PC-9 (cell line): Measurements from ENCODE around the gene CNTN5. TPM values are rescaled to one million over a fixed set of nuclear protein-coding genes. Genes with fewer than 3 reads are reported as not detected.

Experiments used
- BruUV-seq: library from RNA; stranded (reverse); fragments of 400-500 nt; replicated peaks from 2 replicates; lab custom pipeline; 2021; lab: Mats Ljungman, UMichigan
- CTCF ChIA-PET: fragments of 300-600 bp; sonication (Branson Sonifier 250); formaldehyde crosslinking; loops from one replicate; lab custom pipeline; 2022; ENCODE audit warnings: antibody characterized with exemption; lab: Charles Lee
- POLR2A ChIA-PET: fragments of 300-600 bp; sonication (Branson Sonifier 250); formaldehyde crosslinking; loops from one replicate; lab custom pipeline; 2022; ENCODE audit warnings: antibody characterized with exemption; ENCODE audit not compliant: unreplicated experiment; lab: Charles Lee
- DNase-seq, 2 experiments: peaks; one replicate each; pipeline versions ENCODE4 v3.0.0 to v3.0.0-alpha.2; 2015 to 2022; ENCODE audit warnings: mixed read lengths in 1 of 2
- H2AFZ ChIP-seq: fragments of 200-600 bp; sonication (generic); 2 replicates; pipeline ENCODE4 v1.8.1; 2017; ENCODE audit warnings: antibody characterized with exemption
- H3F3A ChIP-seq: fragments of 200-600 bp; sonication (generic); 2 replicates; pipeline ENCODE4 v1.8.1; 2017; ENCODE audit warnings: antibody characterized with exemption, mild to moderate bottlenecking, low read depth; ENCODE audit not compliant: insufficient read depth
- H3K27ac ChIP-seq: fragments of 200-600 bp; sonication (generic); 2 replicates; pipeline ENCODE4 v1.6.1; 2016; ENCODE audit warnings: mixed run types
- H3K27me3 ChIP-seq: fragments of 200-600 bp; sonication (generic); 2 replicates; pipeline ENCODE4 v1.6.1; 2016; ENCODE audit warnings: low read depth, mixed run types; ENCODE audit not compliant: insufficient read depth
- H3K36me3 ChIP-seq: fragments of 200-600 bp; sonication (generic); 2 replicates; pipeline ENCODE4 v1.6.1; 2016; ENCODE audit warnings: low read depth, mixed run types
- H3K4me1 ChIP-seq: fragments of 200-600 bp; sonication (generic); replicated peaks from 2 replicates; pipeline ENCODE4 v1.6.1; 2016; ENCODE audit warnings: mixed run types; ENCODE audit not compliant: insufficient read depth
- H3K4me2 ChIP-seq: fragments of 200-600 bp; sonication (generic); 2 replicates; pipeline ENCODE4 v1.6.1; 2017; ENCODE audit warnings: mixed run types
- H3K4me3 ChIP-seq: fragments of 200-600 bp; sonication (generic); 2 replicates; pipeline ENCODE4 v1.6.1; 2016; ENCODE audit warnings: mixed run types
- H3K79me2 ChIP-seq: fragments of 200-600 bp; sonication (generic); 2 replicates; pipeline ENCODE4 v1.6.1; 2017; ENCODE audit warnings: low read depth, mixed run types
- H3K9me2 ChIP-seq: fragments of 200-600 bp; sonication (generic); 2 replicates; pipeline ENCODE4 v1.8.1; 2017; ENCODE audit warnings: mild to moderate bottlenecking; ENCODE audit not compliant: insufficient read depth
- H3K9me3 ChIP-seq: fragments of 200-600 bp; sonication (generic); 2 replicates; pipeline ENCODE4 v1.8.1; 2016; ENCODE audit warnings: low read depth; ENCODE audit not compliant: insufficient read depth
- H4K20me1 ChIP-seq: fragments of 200-600 bp; sonication (generic); 2 replicates; pipeline ENCODE4 v1.8.1; 2017; ENCODE audit not compliant: insufficient read depth
- CTCF ChIP-seq: fragments of 200-600 bp; sonication (generic); conservative IDR thresholded peaks from 2 replicates; pipeline ENCODE4 v1.6.1; 2017; ENCODE audit warnings: mixed run types, antibody characterized with exemption, mild to moderate bottlenecking, moderate library complexity
- EZH2 ChIP-seq: fragments of 200-600 bp; sonication (generic); IDR thresholded peaks from 2 replicates; pipeline ENCODE4 v1.8.0; 2017; ENCODE audit warnings: antibody characterized with exemption, low read depth
- intact Hi-C: fragments of 100-400 bp; cut with micrococcal nuclease; formaldehyde crosslinking; loops from one replicate; pipeline ENCODE4 v1.10.0; 2022; ENCODE audit not compliant: unreplicated experiment
- total RNA-seq: library from RNA; stranded (reverse); gene quantifications from 2 replicates; pipeline ENCODE4 v1.2.3, GENCODE V29; 2021

Gene CNTN5
- total RNA-seq, 1 experiment from 2014 or later, result not detected

GRCh38 chr11:99246199-99246598, 225.4 kb downstream of the CNTN5 start:
- no peaks in the 10 kb centered on the region for H3K36me3 ChIP-seq
- CTCF ChIA-PET, result no interaction called here
- no peak overlapping the region for H3K4me3 ChIP-seq
- no peaks in the 10 kb centered on the region for H3K27me3 ChIP-seq
- H3K9me3 ChIP-seq, result no peaks in the 10 kb centered on the region
- no peak overlapping the region for H2AFZ ChIP-seq
- H4K20me1 ChIP-seq, result peaks cover 4% of the 10 kb centered on the region
- TF ChIP-seq CTCF (no peak), EZH2 (no peak)
- H3K4me2 ChIP-seq, result no peak overlapping the region
- H3F3A ChIP-seq, result no peaks in the 10 kb centered on the region
- no peaks in the 10 kb centered on the region; the same call in 1 of the 2 replicates for H3K9me2 ChIP-seq
- no peaks in the 10 kb centered on the region for H3K79me2 ChIP-seq
- POLR2A ChIA-PET, result no interaction called here
- H3K4me1 ChIP-seq, result no peaks in the 10 kb centered on the region
- no peak overlapping the region for H3K27ac ChIP-seq
- no TSS peak for BruUV-seq
- intact Hi-C loops, result no loop called here
- DNase-seq, result no peak

DNA sequence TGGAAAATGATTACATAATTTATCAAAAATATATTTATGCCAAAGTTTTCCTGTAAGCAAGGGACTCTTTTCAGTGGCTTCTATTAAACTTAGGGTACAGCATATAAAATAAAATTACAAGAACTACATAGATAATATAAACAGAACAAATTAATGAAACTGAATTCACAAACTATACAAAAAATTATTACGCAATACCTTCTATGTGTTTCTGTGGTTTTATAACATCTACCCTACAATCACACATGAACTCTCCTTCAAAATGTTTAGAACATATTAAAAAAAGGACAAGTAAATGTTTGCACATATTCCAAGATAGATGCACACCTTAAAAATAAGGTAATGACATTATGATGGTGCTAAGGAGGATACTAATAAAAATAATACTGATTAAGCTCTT, 235.9 kb downstream of the CNTN5 start:
- no peaks in the 10 kb centered on the region for H3K36me3 ChIP-seq
- no peaks in the 10 kb centered on the region for H3K27me3 ChIP-seq
- no peak overlapping the region for H2AFZ ChIP-seq
- CTCF ChIA-PET, result no interaction called here
- TF ChIP-seq EZH2 (no peak), CTCF (no peak)
- H3K9me3 ChIP-seq, result no peaks in the 10 kb centered on the region
- intact Hi-C loops, result no loop called here
- H3K4me1 ChIP-seq, result no peaks in the 10 kb centered on the region
- no peak overlapping the region for H3K4me3 ChIP-seq
- no peaks in the 10 kb centered on the region for H3F3A ChIP-seq
- DNase-seq, result no peak
- H3K4me2 ChIP-seq, result no peak overlapping the region
- POLR2A ChIA-PET, result no interaction called here
- H3K79me2 ChIP-seq, result no peaks in the 10 kb centered on the region
- BruUV-seq, result no TSS peak
- H3K27ac ChIP-seq, result no peak overlapping the region
- H3K9me2 ChIP-seq, result no peaks in the 10 kb centered on the region; the same call in 1 of the 2 replicates
- no peaks in the 10 kb centered on the region for H4K20me1 ChIP-seq

GRCh38 chr11:99257131-99257530, 236.4 kb downstream of the CNTN5 start:
- intact Hi-C loops, result no loop called here
- ChIA-PET CTCF (no interaction called here), POLR2A (no interaction called here)
- Histone ChIP-seq H3K4me3 (no peak overlapping the region), H3K27ac (no peak overlapping the region), H3K79me2 (no peaks in the 10 kb centered on the region), H3K9me3 (no peaks in the 10 kb centered on the region), H3K27me3 (no peaks in the 10 kb centered on the region), H4K20me1 (no peaks in the 10 kb centered on the region), H2AFZ (no peak overlapping the region), H3K9me2 (no peaks in the 10 kb centered on the region; the same call in 1 of the 2 replicates), H3K36me3 (no peaks in the 10 kb centered on the region), H3K4me1 (no peaks in the 10 kb centered on the region), H3K4me2 (no peak overlapping the region), H3F3A (no peaks in the 10 kb centered on the region)
- TF ChIP-seq EZH2 (no peak), CTCF (no peak)
- BruUV-seq, result no TSS peak
- no peak for DNase-seq
